ENCODE measurements around the gene XYLT1. TPM values are rescaled to one million over a fixed set of nuclear protein-coding genes. Genes with fewer than 3 reads are reported as not detected.

Gene XYLT1
- total RNA-seq, 1 donor from 2014 or later, result 12.3 TPM

- H3K4me3 Mint-ChIP-seq (ENCODE audit: low read depth), result no peak overlapping the region
- H3K9me3 Mint-ChIP-seq (ENCODE audit: low read depth), result no peaks in the 10 kb centered on the region
- H3K27ac Mint-ChIP-seq, result no peak overlapping the region
- no peaks in the 10 kb centered on the region for H3K27me3 Mint-ChIP-seq
- H3K4me1 Mint-ChIP-seq (ENCODE audit: low read depth), result peaks cover 16% of the 10 kb centered on the region
- no peak for DNase-seq (ENCODE audit: low spot score, unreplicated experiment)
- no peaks in the 10 kb centered on the region for H3K36me3 Mint-ChIP-seq (ENCODE audit: insufficient read depth)
- no peak for TF ChIP-seq CTCF (IDR thresholded peaks at IDR 0.05; ENCODE audit: unreplicated experiment)
Observed at GRCh38 chr16:17269439-17269838, 201.3 kb downstream of the XYLT1 start.

GRCh38 chr16:17266608-17267313 is 204.0 kb downstream of the XYLT1 start:
- Mint-ChIP-seq H3K27ac (no peak overlapping the region), H3K36me3 (ENCODE audit: insufficient read depth) (no peaks in the 10 kb centered on the region), H3K27me3 (no peaks in the 10 kb centered on the region), H3K4me1 (ENCODE audit: low read depth) (peaks cover 15% of the 10 kb centered on the region), H3K9me3 (ENCODE audit: low read depth) (no peaks in the 10 kb centered on the region), H3K4me3 (ENCODE audit: low read depth) (no peak overlapping the region)
- DNase-seq (ENCODE audit: low spot score, unreplicated experiment), result no peak
- no peak for TF ChIP-seq CTCF (IDR thresholded peaks at IDR 0.05; ENCODE audit: unreplicated experiment)

GRCh38 chr16:17265154-17265553 is 205.6 kb downstream of the XYLT1 start:
- Mint-ChIP-seq H3K9me3 (ENCODE audit: low read depth) (no peaks in the 10 kb centered on the region), H3K36me3 (ENCODE audit: insufficient read depth) (no peaks in the 10 kb centered on the region), H3K27me3 (no peaks in the 10 kb centered on the region), H3K27ac (no peak overlapping the region), H3K4me3 (ENCODE audit: low read depth) (no peak overlapping the region), H3K4me1 (ENCODE audit: low read depth) (peaks cover 2% of the 10 kb centered on the region)
- no peak for TF ChIP-seq CTCF (IDR thresholded peaks at IDR 0.05; ENCODE audit: unreplicated experiment)
- no peak for DNase-seq (ENCODE audit: low spot score, unreplicated experiment)

GRCh38 chr16:17261197-17261858 is 209.4 kb downstream of the XYLT1 start:
- Mint-ChIP-seq H3K4me3 (ENCODE audit: low read depth) (no peak overlapping the region), H3K36me3 (ENCODE audit: insufficient read depth) (no peaks in the 10 kb centered on the region), H3K4me1 (ENCODE audit: low read depth) (no peaks in the 10 kb centered on the region), H3K27ac (no peak overlapping the region), H3K9me3 (ENCODE audit: low read depth) (no peaks in the 10 kb centered on the region), H3K27me3 (no peaks in the 10 kb centered on the region)
- no peak for DNase-seq (ENCODE audit: low spot score, unreplicated experiment)
- TF ChIP-seq CTCF (IDR thresholded peaks at IDR 0.05; ENCODE audit: unreplicated experiment), result no peak

GRCh38 chr16:17260276-17260849 is 210.4 kb downstream of the XYLT1 start:
- H3K4me1 Mint-ChIP-seq (ENCODE audit: low read depth), result no peaks in the 10 kb centered on the region
- no peak for TF ChIP-seq CTCF (IDR thresholded peaks at IDR 0.05; ENCODE audit: unreplicated experiment)
- no peaks in the 10 kb centered on the region for H3K9me3 Mint-ChIP-seq (ENCODE audit: low read depth)
- no peak overlapping the region for H3K27ac Mint-ChIP-seq
- no peaks in the 10 kb centered on the region for H3K36me3 Mint-ChIP-seq (ENCODE audit: insufficient read depth)
- no peak overlapping the region for H3K4me3 Mint-ChIP-seq (ENCODE audit: low read depth)
- no peaks in the 10 kb centered on the region for H3K27me3 Mint-ChIP-seq
- no peak for DNase-seq (ENCODE audit: low spot score, unreplicated experiment)
